ENCODE data around the gene MS4A13. TPM values are rescaled to one million over a fixed set of nuclear protein-coding genes. Genes with fewer than 3 reads are reported as not detected.
"Not testable (repeated sequence)": the region's sequence is repeated elsewhere in the genome, so short reads cannot be mapped to it uniquely, and the experiment has no call there.

MS4A13 gene
- total RNA-seq, 1 donor from 2014 or later: not detected

GRCh38 chr11:60513496-60514460, 1.4 kb upstream of the MS4A13 start:
- no peak for DNase-seq
- intact Hi-C loops (cut with micrococcal nuclease): no loop called here
- ATAC-seq: no peak

- intact Hi-C loops (cut with micrococcal nuclease): no loop called here
- no peak for ATAC-seq
Observed at GRCh38 chr11:60528465-60528864, 13.3 kb downstream of the MS4A13 start.

GRCh38 chr11:60528934-60529333, 13.7 kb downstream of the MS4A13 start:
- DNase-seq (no peak), ATAC-seq (no peak)

More at GRCh38 chr11:60528465-60528864, 13.3 kb downstream of the MS4A13 start:
- DNase-seq: no peak

GRCh38 chr11:60530454-60531100, 15.4 kb downstream of the MS4A13 start:
- intact Hi-C loops (cut with micrococcal nuclease): no loop called here
- ATAC-seq: no peak

More at GRCh38 chr11:60528934-60529333, 13.7 kb downstream of the MS4A13 start:
- intact Hi-C loops (cut with micrococcal nuclease): no loop called here

GRCh38 chr11:60532383-60532782, 17.2 kb downstream of the MS4A13 start:
- DNase-seq; ATAC-seq; intact Hi-C loops (cut with micrococcal nuclease): not testable (repeated sequence)

More at GRCh38 chr11:60530454-60531100, 15.4 kb downstream of the MS4A13 start:
- DNase-seq: no peak

- ATAC-seq; DNase-seq; intact Hi-C loops (cut with micrococcal nuclease): not testable (repeated sequence)
Observed at GRCh38 chr11:60538627-60539026, 23.4 kb downstream of the MS4A13 start.

- no peak for ATAC-seq
- intact Hi-C loops (cut with micrococcal nuclease): no loop called here
- no peak for DNase-seq
Observed at GRCh38 chr11:60544077-60544476, 28.9 kb downstream of the MS4A13 start.

GRCh38 chr11:60561254-60561653, 46.1 kb downstream of the MS4A13 start:
- intact Hi-C loops (cut with micrococcal nuclease): no loop called here
- DNase-seq (no peak), ATAC-seq (no peak)

GRCh38 chr11:60563553-60564235, 48.5 kb downstream of the MS4A13 start:
- ATAC-seq (no peak), DNase-seq (no peak)
- intact Hi-C loops (cut with micrococcal nuclease): no loop called here

GRCh38 chr11:60566776-60567175, 51.6 kb downstream of the MS4A13 start:
- no peak for ATAC-seq
- intact Hi-C loops (cut with micrococcal nuclease): no loop called here

GRCh38 chr11:60570970-60571369, 55.8 kb downstream of the MS4A13 start:
- ATAC-seq: no peak
- intact Hi-C loops (cut with micrococcal nuclease): no loop called here
- DNase-seq: no peak

More at GRCh38 chr11:60566776-60567175, 51.6 kb downstream of the MS4A13 start:
- DNase-seq: no peak

GRCh38 chr11:60589611-60590010, 74.4 kb downstream of the MS4A13 start:
- ATAC-seq (no peak), DNase-seq (no peak)

More at GRCh38 chr11:60589611-60590010, 74.4 kb downstream of the MS4A13 start:
- intact Hi-C loops (cut with micrococcal nuclease): no loop called here

Other genes with a start within 250 kb of the MS4A13 start
- gene MS4A4A, start 234.7 kb upstream of the MS4A13 start, total RNA-seq: 13.4 TPM
- gene MS4A6E, start 188.1 kb upstream of the MS4A13 start, total RNA-seq: not detected
- 13.0 TPM for gene MS4A7, start 136.9 kb upstream of the MS4A13 start, total RNA-seq
- gene MS4A14, start 118.9 kb upstream of the MS4A13 start, total RNA-seq: 0.52 TPM
- gene MS4A5, start 85.8 kb upstream of the MS4A13 start, total RNA-seq: not detected
- gene MS4A1, start 59.5 kb upstream of the MS4A13 start, total RNA-seq: not detected
- not detected for gene MS4A12, start 22.6 kb upstream of the MS4A13 start, total RNA-seq
- gene MS4A8, start 184.2 kb downstream of the MS4A13 start, total RNA-seq: not detected
- gene MS4A18, start 209.3 kb downstream of the MS4A13 start, total RNA-seq: not detected
- not detected for gene MS4A15, start 241.5 kb downstream of the MS4A13 start, total RNA-seq